Lower leg skin (tissue), 3 donors: Measurements from ENCODE around the gene HGS.

Experiments
- CTCF ChIP-seq, 3 donors: fragments of 450-650 bp; IDR thresholded peaks; one replicate each; pipeline ENCODE4 v1.5.1; 2016; ENCODE audit warnings: antibody characterized with exemption in 3 of 3, mild to moderate bottlenecking in 3 of 3, moderate library complexity in 2 of 3
- POLR2A ChIP-seq, 2 donors: fragments of 450-650 bp; IDR thresholded peaks; one replicate each; pipeline ENCODE4 v1.6.1; 2016 to 2017; ENCODE audit warnings: antibody characterized with exemption in 2 of 2, mild to moderate bottlenecking in 1 of 2, moderate library complexity in 1 of 2

GRCh38 chr17:81741049-81741593 is 57.3 kb downstream of the HGS start:
- TF ChIP-seq CTCF (IDR thresholded peaks at IDR 0.05) (no peak), POLR2A (IDR thresholded peaks at IDR 0.05) (no peak)
